ENCODE data around the gene FAM3B.
"Not testable (repeated sequence)": the region's sequence is repeated elsewhere in the genome, so short reads cannot be mapped to it uniquely, and the experiment has no call there.

Gene FAM3B, protein sequence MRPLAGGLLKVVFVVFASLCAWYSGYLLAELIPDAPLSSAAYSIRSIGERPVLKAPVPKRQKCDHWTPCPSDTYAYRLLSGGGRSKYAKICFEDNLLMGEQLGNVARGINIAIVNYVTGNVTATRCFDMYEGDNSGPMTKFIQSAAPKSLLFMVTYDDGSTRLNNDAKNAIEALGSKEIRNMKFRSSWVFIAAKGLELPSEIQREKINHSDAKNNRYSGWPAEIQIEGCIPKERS

DNA sequence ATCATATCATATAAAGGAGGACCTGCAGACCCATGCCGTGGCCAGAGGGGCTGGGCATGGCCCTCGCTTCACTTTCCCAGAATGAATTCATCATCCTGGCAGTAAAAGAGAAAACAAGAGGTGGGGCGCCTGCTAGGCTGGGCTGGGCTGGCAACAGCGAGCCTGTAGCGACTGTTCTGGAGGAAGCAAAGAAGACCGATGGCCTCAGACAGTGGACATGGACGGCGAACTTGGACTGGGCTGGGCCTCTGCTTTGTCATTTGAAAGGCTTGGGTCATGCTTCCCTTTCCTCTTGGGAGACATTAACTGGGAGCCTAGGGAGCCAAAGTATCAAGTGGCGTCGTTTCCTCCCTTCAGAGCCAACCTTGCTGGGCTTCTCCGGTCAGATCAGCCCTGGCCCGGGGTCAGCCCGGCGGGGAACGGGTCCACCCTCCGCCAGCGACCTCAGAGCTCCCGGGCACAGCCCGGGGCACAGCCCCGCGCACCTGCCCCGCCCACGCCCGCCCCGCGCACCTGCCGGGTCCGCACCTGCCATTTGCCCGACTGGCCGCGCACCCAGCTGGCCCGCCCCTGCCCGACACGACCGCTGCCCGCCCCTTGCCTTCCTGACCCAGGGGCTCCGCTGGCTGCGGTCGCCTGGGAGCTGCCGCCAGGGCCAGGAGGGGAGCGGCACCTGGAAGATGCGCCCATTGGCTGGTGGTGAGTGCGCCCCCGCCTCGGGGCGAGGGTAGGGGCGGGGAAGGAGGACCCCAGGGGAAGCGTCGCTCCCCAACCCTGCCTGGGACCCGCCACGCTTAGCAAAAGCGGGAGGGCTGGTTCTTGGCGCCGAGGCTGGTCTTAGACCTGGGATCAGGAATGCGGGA lies at the start of gene FAM3B:
TSS of gene FAM3B (plus strand) at position 602 of the 863 bp plus-strand sequence. CDS start at position 681, 79 bp downstream.
- DNase-seq, result no peak

DNA sequence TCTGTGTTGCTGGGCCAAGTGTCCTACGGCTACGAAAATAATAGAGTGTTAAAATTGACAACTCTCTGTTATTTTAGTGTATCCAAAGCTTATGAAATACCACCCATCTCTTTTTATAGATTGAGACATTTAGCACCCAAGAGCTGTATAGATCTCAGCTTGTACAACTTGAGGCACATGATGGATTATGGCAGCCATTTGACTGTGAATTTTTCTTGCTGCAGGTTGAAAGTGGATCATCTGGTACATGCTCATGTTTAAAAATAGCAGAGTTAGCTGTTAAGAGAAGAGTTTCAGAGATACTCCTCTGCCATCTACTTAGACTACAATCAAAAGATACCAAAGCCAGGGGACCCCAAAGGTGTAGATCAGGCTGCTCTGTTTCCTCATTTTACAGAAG lies 49.3 kb upstream of the FAM3B start:
- no peak for DNase-seq

DNA sequence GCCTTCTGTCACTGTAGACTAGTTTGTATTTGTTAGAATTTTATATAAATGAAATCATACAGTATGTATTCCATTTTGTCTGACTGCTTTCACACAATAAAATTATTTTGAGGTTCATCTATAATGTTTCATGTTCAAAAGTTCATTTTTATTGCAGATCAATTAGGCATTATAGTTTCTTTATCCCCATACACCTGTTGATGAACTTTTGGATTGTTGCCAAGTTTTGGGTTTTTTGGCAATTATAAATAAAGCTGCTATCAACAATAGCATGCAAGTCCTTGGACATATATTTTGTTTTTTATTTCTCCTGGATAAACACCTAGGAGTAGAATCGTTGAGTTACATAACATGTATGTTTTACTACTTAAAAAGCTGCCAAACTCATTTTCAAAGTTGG lies 47.1 kb upstream of the FAM3B start:
- DNase-seq, result no peak

DNA sequence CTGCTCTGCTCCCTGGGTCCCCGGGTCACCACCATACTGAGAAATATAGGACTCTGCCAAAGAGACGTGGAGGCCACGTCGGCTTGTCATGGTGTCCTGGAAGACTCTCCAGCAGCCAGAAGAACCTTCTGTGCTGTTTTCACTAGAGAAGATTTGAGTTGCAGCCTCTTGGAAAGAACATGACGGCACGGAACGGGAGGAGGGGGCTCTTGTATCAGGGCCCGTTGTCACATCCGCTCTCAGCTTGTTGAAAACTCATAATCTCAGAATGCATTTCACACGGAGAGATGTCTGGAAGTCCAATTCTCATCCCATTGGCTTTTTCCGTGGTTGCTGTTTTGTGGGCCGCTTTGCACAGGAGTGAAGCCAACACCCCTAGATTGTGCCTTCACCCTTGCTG lies 39.4 kb upstream of the FAM3B start:
- DNase-seq, result no peak

DNA sequence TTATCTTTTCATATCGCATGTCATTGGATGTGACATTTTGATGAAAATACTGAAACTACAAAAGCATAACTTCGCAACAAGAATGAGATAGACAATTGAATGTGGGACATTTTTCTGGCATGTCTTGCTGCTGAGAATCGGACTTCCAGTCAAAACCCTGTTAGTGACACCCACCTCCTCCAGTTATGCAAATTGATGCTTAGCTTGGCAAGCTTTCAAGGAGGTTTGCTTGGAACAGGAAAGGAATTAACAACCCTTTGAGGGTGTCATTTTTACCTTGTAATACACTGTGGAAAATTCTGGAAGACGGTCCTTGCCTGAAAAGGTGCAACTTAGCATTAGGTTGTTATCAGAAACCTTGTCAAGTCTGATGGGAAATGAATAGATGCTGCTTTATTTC lies 38.8 kb upstream of the FAM3B start:
- no peak for DNase-seq

DNA sequence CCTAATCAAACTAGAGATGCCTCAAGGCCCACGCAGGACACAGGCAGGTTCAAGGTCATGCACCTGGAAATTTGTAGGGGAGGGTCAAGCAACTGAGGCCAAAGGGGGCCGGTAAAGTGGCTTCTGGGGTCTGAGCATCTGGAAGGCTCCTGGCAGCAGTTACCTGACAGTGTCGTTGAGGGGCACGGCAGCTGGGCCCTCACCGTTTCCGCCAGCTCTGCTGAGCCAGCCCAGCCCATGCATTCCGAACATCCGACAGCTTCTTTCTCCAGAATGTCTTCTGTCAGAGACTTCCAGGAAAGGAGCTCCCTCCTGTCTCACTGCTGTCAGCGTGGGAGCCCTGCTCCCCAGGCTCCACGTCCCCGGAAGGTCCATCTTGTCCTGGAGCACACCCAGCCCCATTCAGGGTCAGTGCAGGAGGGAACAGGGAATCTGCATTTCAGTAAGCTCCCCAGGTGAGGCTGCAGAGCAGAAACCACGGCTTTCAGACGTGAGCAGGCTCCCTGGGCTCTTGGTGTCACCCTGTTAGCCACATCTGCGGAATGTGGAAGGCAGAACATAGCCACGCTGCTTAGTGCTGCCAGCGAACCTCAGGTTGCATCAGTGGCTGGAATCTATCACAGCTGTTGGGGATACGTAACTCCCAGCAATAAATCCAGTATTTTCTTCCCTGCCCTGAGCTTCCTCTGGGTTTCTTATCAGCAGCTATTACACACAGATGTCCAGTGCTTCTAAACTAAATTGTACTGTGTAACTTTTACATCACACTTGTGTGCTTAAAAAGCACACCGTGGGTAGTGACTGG lies 36.3 kb upstream of the FAM3B start:
- DNase-seq, result no peak

DNA sequence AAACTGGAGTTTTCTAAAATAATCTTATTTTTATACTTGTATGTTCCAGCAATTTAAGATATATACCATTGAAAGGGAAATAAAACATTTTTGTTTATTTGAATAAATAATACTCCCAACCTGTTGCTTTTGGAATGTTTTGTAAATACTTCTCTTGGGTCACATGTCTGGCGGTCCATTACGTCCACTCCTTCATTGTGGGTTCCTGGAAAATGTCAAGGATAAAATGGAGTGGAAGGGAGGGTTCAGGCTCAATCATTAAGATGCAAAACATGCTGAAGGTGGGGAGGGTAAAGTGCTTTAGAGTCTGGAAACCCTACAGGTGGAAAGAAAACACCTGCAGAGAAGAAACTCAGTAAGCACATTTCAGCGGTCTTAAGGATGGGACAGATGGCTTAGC lies 34.2 kb upstream of the FAM3B start:
- no peak for DNase-seq

DNA sequence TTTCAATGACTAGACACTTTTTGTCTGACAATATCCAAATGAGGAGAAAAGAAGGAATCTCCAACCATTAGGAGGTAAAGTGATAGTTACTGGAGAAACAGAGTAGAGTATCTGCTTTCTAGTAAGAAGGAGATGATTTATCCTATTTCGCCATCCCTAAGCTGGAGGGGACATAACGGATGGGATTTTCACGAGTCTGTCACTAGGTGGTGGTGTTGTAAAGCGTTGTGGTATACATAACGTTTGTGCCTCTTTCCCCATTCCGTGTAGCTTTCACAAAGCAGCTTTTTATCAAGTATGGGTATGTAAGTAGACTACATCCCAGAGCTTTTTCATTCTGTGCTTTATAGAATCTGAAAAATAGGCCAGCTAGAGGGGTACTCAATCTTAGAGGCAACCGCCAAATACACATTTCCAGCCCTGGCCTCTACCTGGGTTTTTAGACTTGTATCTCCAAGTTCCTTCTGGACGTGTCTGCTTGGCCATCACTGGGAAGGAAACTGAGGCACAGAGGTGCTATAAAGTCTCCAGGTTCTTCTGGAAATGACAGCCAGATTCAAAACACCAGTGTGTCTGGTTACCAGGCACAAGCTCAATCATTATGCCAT lies 33.3 kb upstream of the FAM3B start:
- DNase-seq, result no peak

DNA sequence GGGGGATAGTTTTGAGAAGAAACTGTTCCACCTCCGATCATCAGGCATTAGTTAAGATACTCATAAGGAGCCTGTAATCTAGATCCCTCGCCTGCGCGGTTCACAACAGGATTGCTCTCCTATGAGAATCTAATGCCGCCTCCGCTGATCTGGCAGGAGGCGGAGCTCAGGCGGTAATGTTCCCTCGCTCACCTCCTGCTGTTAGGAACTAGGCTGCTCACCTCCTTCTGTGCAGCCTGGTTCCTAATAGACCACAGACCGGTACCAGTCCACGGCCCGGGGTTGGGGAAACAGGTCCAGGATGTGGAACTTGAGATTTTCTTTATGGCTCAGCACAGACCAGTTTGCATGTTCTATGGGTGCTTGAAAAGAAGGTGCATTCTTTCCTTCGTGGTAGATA lies 27.2 kb upstream of the FAM3B start:
- DNase-seq, result no peak

DNA sequence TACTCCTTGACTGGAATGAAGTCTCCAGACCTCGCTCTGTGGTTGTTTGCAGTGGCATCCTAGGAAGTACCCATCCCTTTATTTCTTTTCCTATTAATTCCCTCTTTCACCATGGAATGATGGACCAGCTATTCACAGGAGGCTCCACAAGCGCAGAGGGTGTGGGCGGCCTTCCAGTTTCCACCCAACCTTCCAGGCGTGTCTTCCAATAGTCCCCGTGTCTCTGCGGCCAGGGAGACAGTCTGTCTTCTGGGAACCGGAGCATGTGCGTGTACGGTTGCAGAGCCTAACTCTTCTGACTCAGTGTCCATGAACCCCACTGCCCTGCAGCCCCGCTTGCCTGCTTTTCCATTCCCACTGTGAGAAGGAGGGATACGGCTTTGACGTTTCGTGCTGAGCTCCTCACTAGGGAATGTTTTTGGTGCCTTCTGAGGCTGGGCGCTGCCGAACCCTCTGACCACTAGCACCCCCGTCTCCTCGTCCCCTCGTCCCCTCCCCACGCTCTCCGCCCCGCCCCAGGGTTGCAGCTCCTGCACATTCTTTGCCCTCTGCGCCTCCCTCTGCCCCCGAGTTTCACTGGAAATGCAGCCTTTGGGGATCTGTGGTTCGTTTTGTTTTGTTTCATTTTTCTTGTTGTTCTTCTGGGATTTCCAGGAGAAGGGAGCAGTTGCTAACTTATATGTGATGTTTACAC lies 26.3 kb upstream of the FAM3B start:
- no peak for DNase-seq

DNA sequence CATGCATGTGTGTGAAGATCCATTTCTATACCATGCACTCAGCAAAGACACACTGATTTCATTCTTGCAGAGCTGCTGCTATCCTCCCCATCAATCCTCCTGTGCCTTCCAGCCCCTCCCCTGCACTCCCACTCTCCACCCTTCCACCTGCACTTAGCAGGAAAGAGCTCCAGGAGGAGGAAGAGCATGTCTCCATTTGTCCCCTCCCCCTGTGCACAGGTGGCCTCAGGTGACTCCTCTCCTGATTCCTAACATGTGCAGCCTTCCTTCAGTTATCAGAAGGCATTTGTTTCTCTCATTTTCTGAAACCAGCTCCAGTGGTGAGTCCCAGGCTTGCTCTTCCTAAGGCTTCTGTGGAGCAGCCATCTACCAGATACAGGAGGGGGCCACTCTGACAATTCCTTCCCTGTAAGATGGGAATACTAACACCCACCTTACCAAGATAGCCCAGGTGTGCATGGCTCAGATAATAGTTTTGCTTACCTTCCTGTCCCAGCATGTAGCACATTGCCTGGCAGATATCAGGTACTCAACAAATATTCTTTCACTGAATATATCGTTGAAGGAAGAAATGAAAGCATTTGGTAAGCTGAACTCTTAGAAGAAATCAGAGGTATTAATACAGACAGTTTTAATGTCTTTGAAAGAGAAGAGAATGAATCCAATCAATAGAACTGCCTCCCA lies 21.9 kb upstream of the FAM3B start:
- DNase-seq, result no peak

DNA sequence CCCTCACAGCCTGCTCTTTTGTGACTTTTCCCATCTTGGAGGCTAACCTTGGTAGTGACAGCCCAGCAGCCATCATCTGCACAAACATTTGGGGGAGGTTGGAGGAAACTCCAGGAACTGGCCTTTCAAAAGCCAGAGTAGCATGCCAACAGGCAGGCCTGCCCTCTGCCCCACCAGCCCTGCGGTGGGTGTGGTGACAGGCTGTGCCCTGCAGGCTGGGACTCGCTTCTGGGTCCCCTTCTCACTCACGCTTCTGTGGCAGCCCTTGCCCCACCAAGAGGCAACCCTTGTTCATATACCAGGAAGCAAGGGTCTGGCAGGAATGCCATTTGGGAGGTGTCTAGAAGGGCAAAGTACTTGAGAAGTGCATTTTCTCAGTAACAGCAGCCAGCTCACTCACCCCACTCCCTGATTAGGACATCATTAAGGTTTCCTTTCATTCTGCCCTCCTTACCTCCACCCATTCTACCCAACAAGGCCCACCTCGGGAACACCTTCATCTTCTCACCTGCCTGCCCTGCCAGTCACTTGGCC lies 20.8 kb upstream of the FAM3B start:
- DNase-seq, result no peak

DNA sequence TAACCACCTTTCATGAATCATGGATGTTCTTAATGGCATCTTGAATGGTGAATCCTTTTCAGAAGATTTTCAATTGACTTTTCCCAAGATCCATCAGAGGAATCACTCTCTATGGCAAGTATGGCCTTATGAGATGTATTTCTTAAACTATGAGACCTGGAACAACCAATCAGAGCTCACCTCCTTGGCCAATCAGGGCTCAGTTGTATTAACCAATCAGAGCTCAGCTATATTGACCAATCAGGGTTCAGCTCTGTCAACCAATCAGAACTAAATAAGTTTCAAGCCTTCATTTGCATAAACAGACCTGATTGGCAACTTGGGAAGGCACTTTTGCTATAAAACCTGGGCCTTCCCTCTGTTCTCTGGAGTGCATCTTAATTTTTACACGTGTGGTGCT lies 13.6 kb upstream of the FAM3B start:
- no peak for DNase-seq

DNA sequence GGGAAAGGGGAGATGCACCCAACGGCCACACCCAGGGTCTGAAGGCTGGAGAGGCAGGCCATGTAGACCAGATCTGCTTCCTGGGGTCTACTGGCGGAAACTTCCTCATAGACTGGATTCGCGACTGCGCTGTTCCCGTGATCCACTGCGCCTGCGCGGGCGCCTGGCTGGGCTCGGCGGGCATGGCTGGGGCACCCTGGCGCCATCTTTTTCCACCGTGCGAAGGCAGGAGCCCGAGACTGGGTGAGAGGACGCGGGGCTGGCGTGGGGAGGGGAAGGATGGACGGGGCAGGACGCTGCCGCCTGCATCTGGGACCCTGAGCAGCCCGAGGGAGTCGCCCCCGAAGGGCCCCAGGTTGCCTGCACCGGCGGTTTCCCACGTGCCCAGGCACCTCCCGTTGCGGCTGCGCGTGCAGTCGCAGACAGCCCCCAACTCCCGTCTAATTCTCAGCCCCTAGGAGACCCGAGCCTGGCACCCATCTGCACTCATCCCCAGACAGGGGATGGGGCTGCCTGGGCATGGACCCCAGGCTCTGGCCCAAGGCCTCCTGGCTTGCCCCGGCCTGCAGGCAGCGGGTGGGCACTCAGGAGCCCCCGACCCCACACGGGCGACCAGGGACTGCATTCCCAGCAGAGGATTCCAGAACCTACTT lies 12.4 kb upstream of the FAM3B start:
- no peak for DNase-seq

DNA sequence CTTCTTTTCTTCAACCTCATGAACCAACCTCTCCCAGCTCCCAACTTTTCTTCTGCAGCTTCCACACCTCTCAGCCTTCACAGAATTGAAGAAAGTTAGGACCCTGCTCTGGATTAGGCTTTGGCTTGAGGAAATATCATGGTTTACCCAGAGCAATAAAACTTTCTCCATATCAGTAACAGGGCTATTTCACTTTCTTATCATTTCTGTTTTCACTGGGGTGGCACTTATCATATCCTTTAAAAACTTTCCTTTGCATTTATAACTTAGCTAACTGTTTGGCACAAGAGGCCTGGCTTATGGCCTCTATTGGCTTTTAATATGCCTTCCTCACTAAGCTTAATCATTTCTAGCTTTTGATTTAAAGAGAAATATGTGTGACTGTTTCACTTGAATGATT lies 9.4 kb upstream of the FAM3B start:
- no peak for DNase-seq

DNA sequence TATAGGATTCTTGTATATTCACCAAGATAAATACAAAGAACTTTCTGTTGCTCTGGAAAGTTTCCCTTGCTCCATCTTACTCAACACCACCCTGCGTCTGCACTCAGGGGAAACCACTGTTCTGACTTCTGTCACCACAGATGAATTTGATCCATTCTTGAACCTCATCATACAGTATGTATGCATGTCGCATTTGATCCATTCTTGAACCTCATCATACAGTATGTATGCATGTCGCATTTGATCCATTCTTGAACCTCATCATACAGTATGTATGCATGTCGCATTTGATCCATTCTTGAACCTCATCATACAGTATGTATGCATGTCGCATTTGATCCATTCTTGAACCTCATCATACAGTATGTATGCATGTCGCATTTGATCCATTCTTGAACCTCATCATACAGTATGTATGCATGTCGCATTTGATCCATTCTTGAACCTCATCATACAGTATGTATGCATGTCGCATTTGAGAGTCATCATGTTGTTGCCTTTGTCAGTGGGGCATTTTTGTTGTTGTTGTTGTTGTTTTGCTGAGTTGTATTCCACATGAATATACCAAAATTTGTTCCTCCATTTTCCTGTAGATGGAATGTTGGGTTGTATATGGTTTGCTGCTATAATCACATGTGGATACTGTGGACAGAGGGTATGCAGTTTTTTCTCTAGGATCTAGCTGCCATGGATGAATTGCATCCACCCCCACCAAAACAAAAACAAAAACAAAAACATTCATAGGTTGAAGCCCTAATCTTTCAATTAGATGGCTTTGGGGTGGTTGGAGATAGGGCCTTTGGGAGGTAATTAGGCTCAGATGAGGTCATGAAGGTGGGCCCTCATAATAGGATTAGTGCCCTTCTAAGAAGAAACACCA lies 3.1 kb upstream of the FAM3B start:
- DNase-seq, result not testable (repeated sequence)

DNA sequence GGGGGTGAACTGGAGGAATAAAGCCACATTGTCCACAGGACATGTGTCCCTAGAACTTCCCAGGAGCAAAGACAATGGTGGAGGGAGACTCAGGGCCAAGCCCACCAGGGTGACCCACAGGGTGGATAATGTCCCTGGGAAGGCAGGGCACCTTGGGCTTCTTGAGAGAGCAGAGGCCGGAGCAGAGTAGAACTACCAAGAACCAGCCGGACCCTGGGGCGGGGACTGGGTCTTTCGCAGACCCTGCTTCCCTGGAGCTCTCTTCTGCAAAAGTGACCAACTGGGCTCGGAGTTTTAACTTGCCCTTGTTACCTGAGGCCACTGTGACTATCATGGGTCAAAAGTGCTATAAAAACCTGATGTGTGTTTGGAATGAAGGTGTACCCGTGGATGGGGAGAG lies 875 bp upstream of the FAM3B start:
- DNase-seq, result no peak

DNA sequence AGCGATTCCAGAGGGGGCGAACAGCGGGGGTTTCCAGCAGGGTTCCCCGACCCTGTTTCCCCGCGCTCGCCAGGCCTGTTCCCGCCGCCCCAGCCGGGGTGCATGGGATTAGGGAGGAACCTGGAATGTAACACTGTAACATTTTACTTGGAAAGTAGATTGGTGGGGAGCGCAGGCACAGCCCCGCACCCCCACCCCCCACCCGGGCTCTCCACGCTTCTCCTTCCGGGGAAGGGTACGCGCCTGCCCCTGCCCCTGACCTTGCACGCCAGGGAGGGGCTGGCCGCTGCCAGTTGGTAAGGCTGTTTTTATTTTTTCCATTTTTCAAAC lies 427 bp downstream of the FAM3B start:
- no peak for DNase-seq

DNA sequence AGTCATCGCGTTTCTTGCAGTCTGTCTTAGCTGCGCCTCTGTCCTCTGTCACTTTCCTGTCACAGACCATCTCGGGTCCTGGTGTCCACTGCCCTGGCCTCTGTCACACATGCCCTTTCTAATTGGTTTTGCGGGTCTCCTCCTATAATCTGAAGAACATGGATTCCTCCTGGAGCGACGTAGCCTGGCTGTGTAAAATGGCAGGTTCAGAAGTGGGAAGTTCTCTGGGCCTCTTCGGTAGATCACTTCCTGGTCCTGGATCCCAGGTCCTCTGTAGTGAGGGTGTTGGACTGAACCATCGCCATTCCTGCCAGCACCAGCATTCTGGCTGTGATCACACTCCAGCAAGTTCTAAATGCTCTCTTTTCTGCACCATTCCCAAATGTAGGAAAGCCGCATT lies 857 bp downstream of the FAM3B start:
- DNase-seq, result no peak

DNA sequence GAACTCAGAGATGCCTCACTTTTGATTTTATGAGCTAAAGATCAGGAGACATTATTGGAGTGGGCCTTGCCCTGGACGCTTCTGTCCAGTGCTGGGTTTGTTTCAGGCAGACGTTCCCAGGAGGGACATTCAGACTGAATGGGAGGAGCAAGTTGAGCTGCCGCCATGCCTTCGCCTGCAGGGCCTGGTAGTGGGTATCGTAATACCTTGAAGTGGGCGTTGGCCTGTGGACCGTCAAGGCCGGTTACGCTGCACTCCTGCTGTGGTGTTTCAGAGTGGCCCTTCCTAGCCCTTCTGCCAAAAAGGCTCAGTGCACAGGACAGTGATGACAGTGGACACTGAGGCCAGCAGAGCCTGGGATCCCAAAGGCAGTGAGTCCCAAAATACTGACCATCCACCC lies 1.6 kb downstream of the FAM3B start:
- DNase-seq, result no peak
